Panc1 (cell line): ENCODE results near the gene PARVG. TPM values are rescaled to one million over a fixed set of nuclear protein-coding genes. Genes with fewer than 3 reads are reported as not detected.

Source experiments
- ATAC-seq: fragments of 200-7000 bp; cut with Tn5 transposase; 2 replicates; pipeline ENCODE4 v1.9.1; 2020; ENCODE audit warnings: mild to moderate bottlenecking, moderate library complexity
- BruUV-seq: library from RNA; stranded (reverse); fragments of 400-500 nt; replicated peaks from 2 replicates; lab custom pipeline; 2021; lab: Mats Ljungman, UMichigan
- CTCF ChIA-PET: fragments of 300-600 bp; sonication (Branson Sonifier 250); formaldehyde crosslinking; loops from one replicate; lab custom pipeline; 2022; ENCODE audit warnings: antibody characterized with exemption; lab: Charles Lee
- POLR2A ChIA-PET: fragments of 300-600 bp; sonication (Branson Sonifier 250); formaldehyde crosslinking; loops from one replicate; lab custom pipeline; 2022; ENCODE audit warnings: antibody characterized with exemption; lab: Charles Lee
- DNase-seq: peaks from one replicate; pipeline ENCODE4 v3.0.0-alpha.2; 2010; ENCODE audit warnings: low read depth, low spot score
- H3K27ac ChIP-seq: 2 replicates; pipeline ENCODE4 v1.5.1; 2011; ENCODE audit warnings: mild to moderate bottlenecking, low read length, inconsistent platforms
- H3K27me3 ChIP-seq: fragments of 200-500 bp; sonication (Bioruptor generic); 2 replicates; pipeline ENCODE4 v1.6.0; 2014; ENCODE audit warnings: low read length, inconsistent platforms; ENCODE audit not compliant: control insufficient read depth, insufficient read depth
- H3K36me3 ChIP-seq: fragments of 200-500 bp; sonication (Bioruptor generic); 2 replicates; pipeline ENCODE4 v1.5.1; 2014; ENCODE audit warnings: inconsistent platforms, mild to moderate bottlenecking, low read length, moderate library complexity; ENCODE audit not compliant: control insufficient read depth, insufficient read depth
- H3K4me1 ChIP-seq: 2 replicates; pipeline ENCODE4 v1.5.1; 2011; ENCODE audit warnings: inconsistent platforms, mild to moderate bottlenecking, low read length, moderate library complexity; ENCODE audit not compliant: control insufficient read depth, insufficient read depth
- H3K4me3 ChIP-seq, 2 experiments: 2 replicates each; pipeline ENCODE4 v1.5.1; 2011 to 2012; ENCODE audit warnings: low read depth in 2 of 2, low read length in 2 of 2, mild to moderate bottlenecking in 2 of 2, inconsistent platforms in 1 of 2, moderate library complexity in 1 of 2
- H3K9me3 ChIP-seq: fragments of 200-500 bp; sonication (Bioruptor generic); 2 replicates; pipeline ENCODE4 v1.5.1; 2014; ENCODE audit warnings: low read depth, mild to moderate bottlenecking, inconsistent platforms, low read length, moderate library complexity; ENCODE audit not compliant: control insufficient read depth, insufficient read depth
- CTCF ChIP-seq: fragments of 450-650 bp; IDR thresholded peaks from 2 replicates; pipeline ENCODE4 v1.5.1; 2017; ENCODE audit warnings: mild to moderate bottlenecking
- POLR2AphosphoS5 ChIP-seq: IDR thresholded peaks from 2 replicates; pipeline ENCODE4 v1.6.1; 2012; ENCODE audit warnings: mild to moderate bottlenecking, low read depth, low read length, moderate library complexity
- SIN3A ChIP-seq: IDR thresholded peaks from 2 replicates; pipeline ENCODE4 v1.6.1; 2012; ENCODE audit warnings: low read depth, mild to moderate bottlenecking, low read length, moderate library complexity, borderline replicate concordance; ENCODE audit not compliant: insufficient read depth
- TCF7L2 ChIP-seq: IDR thresholded peaks from 2 replicates; pipeline ENCODE4 v1.6.1; 2011; ENCODE audit warnings: mild to moderate bottlenecking, low read depth, low read length, inconsistent platforms
- in situ Hi-C: cut with HindIII; loops from 2 replicates; pipeline ENCODE4 v1.10.0; 2016; ENCODE audit warnings: low sequenced_read_pairs, low pct_unique_long_range_greater_than_20kb
- intact Hi-C: fragments of 100-400 bp; cut with micrococcal nuclease; formaldehyde crosslinking; loops from one replicate; pipeline ENCODE4 v1.10.0; 2022; ENCODE audit not compliant: unreplicated experiment
- total RNA-seq: library from RNA; stranded (reverse); gene quantifications from one replicate; pipeline ENCODE4 v1.2.1, GENCODE V29; 2021; ENCODE audit not compliant: unreplicated experiment
- TF ChIP-seq, protein P1 (sequence below), 2 experiments: IDR thresholded peaks; 2 replicates each; pipeline ENCODE4 v1.6.1; 2011 to 2012; ENCODE audit warnings: low read depth in 2 of 2, control low read depth in 1 of 2, low read length in 1 of 2, mild to moderate bottlenecking in 1 of 2, moderate library complexity in 1 of 2; ENCODE audit not compliant: insufficient read depth in 1 of 2

The PARVG gene
- total RNA-seq, 1 experiment from 2014 or later, result 0.21 TPM

DNA sequence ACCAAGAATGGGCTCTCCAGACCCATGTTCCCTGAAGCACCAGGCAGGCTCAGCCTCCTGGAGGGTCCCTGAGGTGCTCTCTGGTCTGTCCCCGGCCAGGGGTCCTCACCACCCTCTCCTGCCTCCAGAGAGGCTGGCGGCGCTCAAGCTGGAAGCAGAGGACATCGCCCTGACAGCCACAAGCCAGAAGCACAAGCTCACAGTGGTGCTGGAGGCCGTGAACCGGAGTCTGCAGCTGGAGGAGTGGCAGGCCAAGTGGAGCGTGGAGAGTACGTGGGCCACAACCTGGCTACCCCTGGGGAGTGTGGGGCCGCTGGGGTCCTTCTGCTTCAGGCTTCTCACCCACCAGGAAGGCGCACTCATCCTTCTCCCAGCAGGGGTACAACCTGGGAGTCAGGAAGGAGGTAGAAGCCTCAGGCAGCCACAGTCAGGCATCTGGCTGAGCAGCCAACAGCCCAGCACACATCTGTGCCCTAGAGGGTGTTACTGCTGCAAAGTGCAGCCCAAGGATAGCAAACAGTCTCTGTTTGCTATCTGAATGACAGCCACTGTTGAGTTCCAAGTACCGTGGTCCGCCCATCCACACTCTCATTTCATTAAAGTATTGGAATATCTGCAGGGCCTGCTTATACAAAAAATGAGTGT, 8.4 kb downstream of the PARVG start:
- Histone ChIP-seq H3K27ac (no peak overlapping the region), H3K9me3 (no peaks in the 10 kb centered on the region), H3K27me3 (no peaks in the 10 kb centered on the region), H3K4me3 (no peak overlapping the region), H3K36me3 (no peaks in the 10 kb centered on the region), H3K4me1 (0 out of 2 replicates have a peak, but pooled peaks cover 3% of the 10 kb centered on the region)
- DNase-seq (no peak), ATAC-seq (no peak)
- ChIA-PET POLR2A (no interaction called here), CTCF (no interaction called here)
- intact Hi-C loops (no loop called here), in situ Hi-C loops (no loop called here)
- no TSS peak for BruUV-seq
- TF ChIP-seq, protein P1, sequence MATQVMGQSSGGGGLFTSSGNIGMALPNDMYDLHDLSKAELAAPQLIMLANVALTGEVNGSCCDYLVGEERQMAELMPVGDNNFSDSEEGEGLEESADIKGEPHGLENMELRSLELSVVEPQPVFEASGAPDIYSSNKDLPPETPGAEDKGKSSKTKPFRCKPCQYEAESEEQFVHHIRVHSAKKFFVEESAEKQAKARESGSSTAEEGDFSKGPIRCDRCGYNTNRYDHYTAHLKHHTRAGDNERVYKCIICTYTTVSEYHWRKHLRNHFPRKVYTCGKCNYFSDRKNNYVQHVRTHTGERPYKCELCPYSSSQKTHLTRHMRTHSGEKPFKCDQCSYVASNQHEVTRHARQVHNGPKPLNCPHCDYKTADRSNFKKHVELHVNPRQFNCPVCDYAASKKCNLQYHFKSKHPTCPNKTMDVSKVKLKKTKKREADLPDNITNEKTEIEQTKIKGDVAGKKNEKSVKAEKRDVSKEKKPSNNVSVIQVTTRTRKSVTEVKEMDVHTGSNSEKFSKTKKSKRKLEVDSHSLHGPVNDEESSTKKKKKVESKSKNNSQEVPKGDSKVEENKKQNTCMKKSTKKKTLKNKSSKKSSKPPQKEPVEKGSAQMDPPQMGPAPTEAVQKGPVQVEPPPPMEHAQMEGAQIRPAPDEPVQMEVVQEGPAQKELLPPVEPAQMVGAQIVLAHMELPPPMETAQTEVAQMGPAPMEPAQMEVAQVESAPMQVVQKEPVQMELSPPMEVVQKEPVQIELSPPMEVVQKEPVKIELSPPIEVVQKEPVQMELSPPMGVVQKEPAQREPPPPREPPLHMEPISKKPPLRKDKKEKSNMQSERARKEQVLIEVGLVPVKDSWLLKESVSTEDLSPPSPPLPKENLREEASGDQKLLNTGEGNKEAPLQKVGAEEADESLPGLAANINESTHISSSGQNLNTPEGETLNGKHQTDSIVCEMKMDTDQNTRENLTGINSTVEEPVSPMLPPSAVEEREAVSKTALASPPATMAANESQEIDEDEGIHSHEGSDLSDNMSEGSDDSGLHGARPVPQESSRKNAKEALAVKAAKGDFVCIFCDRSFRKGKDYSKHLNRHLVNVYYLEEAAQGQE (IDR thresholded peaks at IDR 0.05; ENCODE audit: insufficient read depth in 1 of 2, low read depth in 2 of 2, low read length in 1 of 2), result no peak
- TF ChIP-seq POLR2AphosphoS5, result no peak
- no peak for TF ChIP-seq TCF7L2
- no peak for TF ChIP-seq CTCF

DNA sequence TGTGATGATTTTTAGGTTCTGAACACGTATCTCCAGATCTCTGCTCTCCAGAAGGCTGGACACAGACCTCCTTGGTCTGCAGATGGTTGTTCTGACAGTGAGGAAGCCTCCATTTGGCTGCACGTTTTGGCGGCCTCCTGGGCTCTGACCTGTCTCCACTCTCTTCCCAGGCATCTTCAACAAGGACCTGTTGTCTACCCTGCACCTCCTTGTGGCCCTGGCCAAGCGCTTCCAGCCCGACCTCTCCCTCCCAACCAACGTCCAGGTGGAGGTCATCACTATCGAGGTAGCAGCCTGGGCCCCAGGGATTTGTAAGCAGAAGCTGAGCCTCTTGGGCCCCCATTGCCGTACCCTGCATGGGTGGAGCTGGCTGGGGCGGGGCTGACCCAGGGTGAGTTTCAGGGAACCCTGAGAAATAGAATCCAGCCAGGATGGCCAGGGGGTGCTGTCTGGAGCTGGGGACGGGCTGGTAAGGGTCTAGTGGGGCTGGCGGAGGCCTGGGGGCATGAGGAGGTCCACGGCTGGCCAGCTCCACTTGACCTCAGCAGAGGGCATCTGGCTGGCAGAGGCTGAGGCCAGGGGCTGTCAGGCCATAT, 9.8 kb downstream of the PARVG start:
- H3K36me3 ChIP-seq, result no peaks in the 10 kb centered on the region
- ATAC-seq (no peak), DNase-seq (no peak)
- no peak overlapping the region for H3K27ac ChIP-seq
- no peak overlapping the region for H3K4me3 ChIP-seq
- TF ChIP-seq, protein P1 (IDR thresholded peaks at IDR 0.05; ENCODE audit: insufficient read depth in 1 of 2, low read depth in 2 of 2, low read length in 1 of 2), result no peak
- no peak for TF ChIP-seq TCF7L2
- no peak for TF ChIP-seq CTCF
- TF ChIP-seq POLR2AphosphoS5, result no peak
- TF ChIP-seq SIN3A, result no peak
- H3K9me3 ChIP-seq, result no peaks in the 10 kb centered on the region
- intact Hi-C loops, result no loop called here
- in situ Hi-C loops, result no loop called here
- ChIA-PET POLR2A (no interaction called here), CTCF (no interaction called here)
- H3K4me1 ChIP-seq, result 0 out of 2 replicates have a peak, but pooled peaks cover 3% of the 10 kb centered on the region
- BruUV-seq, result no TSS peak
- no peaks in the 10 kb centered on the region for H3K27me3 ChIP-seq
